HEK293T (cell line): ENCODE results near the gene TAF1C.
A peak's percentile ranks its signal among the peaks of the same experiment; 100 is the strongest.

Source experiments
- CTCF ChIA-PET: fragments of 350-600 bp; formaldehyde crosslinking; extraction: SDS; loops from one replicate; lab custom pipeline; 2021; ENCODE audit warnings: antibody characterized with exemption, inconsistent platforms; lab: Yijun Ruan, JAX
- POLR2A ChIA-PET: fragments of 350-600 bp; formaldehyde crosslinking; extraction: SDS; loops from one replicate; lab custom pipeline; 2020; ENCODE audit warnings: antibody characterized with exemption, inconsistent platforms; lab: Yijun Ruan, JAX
- DNase-seq: peaks from one replicate; pipeline ENCODE4 v3.0.0; 2012; ENCODE audit warnings: mixed read lengths; ENCODE audit errors: extremely low spot score
- ARNT ChIP-seq: fragments of 450-650 bp; IDR thresholded peaks from 2 replicates; pipeline ENCODE4 v1.6.1; 2017; ENCODE audit warnings: mild to moderate bottlenecking
- BHLHE40 ChIP-seq: fragments of 450-650 bp; IDR thresholded peaks from 2 replicates; pipeline ENCODE4 v1.6.1; 2016; ENCODE audit warnings: mild to moderate bottlenecking, moderate library complexity, borderline replicate concordance
- CTBP1 ChIP-seq: fragments of 450-650 bp; IDR thresholded peaks from 2 replicates; pipeline ENCODE4 v1.6.1; 2016; ENCODE audit warnings: borderline replicate concordance
- ELF4 ChIP-seq: fragments of 450-650 bp; IDR thresholded peaks from 2 replicates; pipeline ENCODE4 v1.6.1; 2017; ENCODE audit warnings: antibody characterized with exemption
- FOXA1 ChIP-seq: fragments of 450-650 bp; IDR thresholded peaks from 2 replicates; pipeline ENCODE4 v1.6.1; 2016; ENCODE audit warnings: mild to moderate bottlenecking
- FOXK2 ChIP-seq: fragments of 450-650 bp; IDR thresholded peaks from 2 replicates; pipeline ENCODE4 v1.6.1; 2016; ENCODE audit warnings: mild to moderate bottlenecking
- FOXM1 ChIP-seq: fragments of 450-650 bp; IDR thresholded peaks from 2 replicates; pipeline ENCODE4 v1.6.1; 2017; ENCODE audit warnings: mild to moderate bottlenecking, borderline replicate concordance
- HDGF ChIP-seq: fragments of 450-650 bp; IDR thresholded peaks from 2 replicates; pipeline ENCODE4 v1.6.1; 2017; ENCODE audit warnings: antibody characterized with exemption, borderline replicate concordance
- L3MBTL2 ChIP-seq: fragments of 450-650 bp; conservative IDR thresholded peaks from 2 replicates; pipeline ENCODE4 v1.6.1; 2016; ENCODE audit warnings: mild to moderate bottlenecking
- LEF1 ChIP-seq: fragments of 450-650 bp; IDR thresholded peaks from 2 replicates; pipeline ENCODE4 v1.6.1; 2017; ENCODE audit warnings: mild to moderate bottlenecking, borderline replicate concordance
- NFRKB ChIP-seq: fragments of 450-650 bp; IDR thresholded peaks from 2 replicates; pipeline ENCODE4 v1.6.1; 2016; ENCODE audit warnings: mild to moderate bottlenecking, moderate library complexity
- SP1 ChIP-seq: fragments of 450-650 bp; IDR thresholded peaks from 2 replicates; pipeline ENCODE4 v1.6.1; 2017
- SUZ12 ChIP-seq: fragments of 450-650 bp; IDR thresholded peaks from 2 replicates; pipeline ENCODE4 v1.6.1; 2016; ENCODE audit warnings: mild to moderate bottlenecking
- TARDBP ChIP-seq: fragments of 450-650 bp; IDR thresholded peaks from 2 replicates; pipeline ENCODE4 v1.6.1; 2016
- ZNF384 ChIP-seq: fragments of 450-650 bp; IDR thresholded peaks from 2 replicates; pipeline ENCODE4 v1.6.1; 2016
- TF ChIP-seq, protein P1 (sequence below): fragments of 450-650 bp; IDR thresholded peaks from 2 replicates; pipeline ENCODE4 v1.6.1; 2016

The TAF1C gene

DNA sequence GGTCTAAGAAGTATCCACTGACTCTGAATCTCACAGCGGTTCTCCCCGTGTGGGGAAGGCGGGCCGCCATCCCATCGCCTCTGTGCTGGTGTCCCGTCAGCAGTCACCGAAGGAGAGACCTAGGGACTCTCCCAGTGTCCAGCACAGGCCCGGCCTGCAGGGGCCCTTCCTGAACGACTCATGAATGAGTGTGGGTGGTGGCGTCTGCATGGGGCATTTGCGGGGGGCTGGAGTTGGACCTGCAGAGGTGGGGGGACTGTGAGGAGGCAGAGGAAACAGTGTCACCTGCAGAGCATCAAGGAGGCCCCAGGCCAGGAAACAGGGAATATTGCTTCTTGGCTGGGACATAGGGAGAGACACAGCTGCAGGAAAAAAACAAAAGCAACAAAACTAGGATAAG is 42.6 kb upstream of the TAF1C start:
- DNase-seq: no peak
- ChIA-PET CTCF (no interaction called here), POLR2A (no interaction called here)

DNA sequence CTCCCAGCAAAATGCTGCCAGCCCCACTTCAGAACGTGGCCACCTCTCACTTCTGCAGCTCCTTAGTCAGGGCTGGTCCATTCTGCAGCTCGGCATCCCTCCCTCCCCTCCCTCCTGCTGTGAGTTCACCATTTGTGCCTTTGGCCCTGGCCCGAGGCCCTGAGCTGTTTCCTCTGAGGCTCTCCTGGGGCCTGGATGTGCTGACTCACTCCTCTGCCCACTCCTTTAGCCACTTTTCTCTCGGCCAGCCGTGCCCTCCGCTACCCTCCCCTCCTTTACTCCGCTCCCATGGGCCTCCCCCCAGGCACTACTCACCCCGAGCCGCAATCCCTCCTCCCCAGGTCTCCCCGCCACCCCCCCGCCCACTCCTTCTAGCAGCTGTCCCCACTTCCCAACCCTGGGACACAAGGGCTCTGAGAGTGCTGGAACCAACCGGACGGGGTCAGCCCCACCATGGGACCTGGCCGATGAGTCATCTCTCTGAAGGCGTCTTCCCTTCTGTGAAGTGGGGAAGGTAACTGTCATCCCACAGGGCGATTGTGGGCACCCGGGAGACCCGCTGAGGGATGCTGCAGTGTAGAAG is 41.5 kb upstream of the TAF1C start:
- no peak for TF ChIP-seq BHLHE40
- TF ChIP-seq SP1: no peak
- no peak for TF ChIP-seq NFRKB
- TF ChIP-seq L3MBTL2: no peak
- no peak for TF ChIP-seq HDGF
- no peak for TF ChIP-seq ARNT
- no peak for TF ChIP-seq CTBP1
- TF ChIP-seq ELF4: no peak
- TF ChIP-seq FOXK2: no peak
- no peak for TF ChIP-seq LEF1
- no peak for TF ChIP-seq SUZ12
- no peak for TF ChIP-seq ZNF384
- no peak for TF ChIP-seq FOXA1
- TF ChIP-seq FOXM1: no peak
- TF ChIP-seq TARDBP: no peak
- TF ChIP-seq, protein P1, sequence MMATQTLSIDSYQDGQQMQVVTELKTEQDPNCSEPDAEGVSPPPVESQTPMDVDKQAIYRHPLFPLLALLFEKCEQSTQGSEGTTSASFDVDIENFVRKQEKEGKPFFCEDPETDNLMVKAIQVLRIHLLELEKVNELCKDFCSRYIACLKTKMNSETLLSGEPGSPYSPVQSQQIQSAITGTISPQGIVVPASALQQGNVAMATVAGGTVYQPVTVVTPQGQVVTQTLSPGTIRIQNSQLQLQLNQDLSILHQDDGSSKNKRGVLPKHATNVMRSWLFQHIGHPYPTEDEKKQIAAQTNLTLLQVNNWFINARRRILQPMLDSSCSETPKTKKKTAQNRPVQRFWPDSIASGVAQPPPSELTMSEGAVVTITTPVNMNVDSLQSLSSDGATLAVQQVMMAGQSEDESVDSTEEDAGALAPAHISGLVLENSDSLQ: no peak
- CTCF ChIA-PET: no interaction called here
- DNase-seq: peak; percentile 31
- POLR2A ChIA-PET: no interaction called here

More for the DNA sequence above, 42.6 kb upstream of the TAF1C start:
- TF ChIP-seq ZNF384: no peak
- no peak for TF ChIP-seq NFRKB
- no peak for TF ChIP-seq ELF4
- no peak for TF ChIP-seq FOXM1
- no peak for TF ChIP-seq CTBP1

DNA sequence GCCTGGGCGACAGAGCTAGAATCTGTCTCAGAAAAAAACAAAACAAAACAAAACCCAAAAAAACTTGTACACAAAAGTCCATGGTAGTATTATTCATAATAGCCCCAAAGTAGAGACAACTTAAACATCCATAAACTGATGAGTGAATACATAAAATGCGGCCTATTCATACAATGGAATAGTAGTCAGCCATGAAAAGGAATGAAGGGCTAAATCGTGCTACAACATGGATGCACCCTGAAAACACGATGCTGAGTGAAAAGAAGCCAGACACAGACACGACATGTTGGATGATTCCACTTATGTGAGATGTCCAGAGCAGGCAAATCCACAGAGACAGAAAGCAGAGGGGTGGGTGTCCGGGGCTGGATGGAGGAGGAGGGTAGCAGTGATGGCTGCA is 40.7 kb upstream of the TAF1C start:
- ChIA-PET CTCF (no interaction called here), POLR2A (no interaction called here)
- no peak for DNase-seq
- TF ChIP-seq, protein P1: no peak
- no peak for TF ChIP-seq LEF1
- no peak for TF ChIP-seq CTBP1
- no peak for TF ChIP-seq SUZ12
- TF ChIP-seq FOXK2: no peak
- no peak for TF ChIP-seq FOXA1
- TF ChIP-seq TARDBP: no peak
- TF ChIP-seq FOXM1: no peak
- no peak for TF ChIP-seq SP1
- TF ChIP-seq HDGF: no peak
- TF ChIP-seq L3MBTL2: no peak
- TF ChIP-seq ELF4: no peak
- TF ChIP-seq ARNT: no peak
- no peak for TF ChIP-seq NFRKB
- TF ChIP-seq ZNF384: no peak
- no peak for TF ChIP-seq BHLHE40

DNA sequence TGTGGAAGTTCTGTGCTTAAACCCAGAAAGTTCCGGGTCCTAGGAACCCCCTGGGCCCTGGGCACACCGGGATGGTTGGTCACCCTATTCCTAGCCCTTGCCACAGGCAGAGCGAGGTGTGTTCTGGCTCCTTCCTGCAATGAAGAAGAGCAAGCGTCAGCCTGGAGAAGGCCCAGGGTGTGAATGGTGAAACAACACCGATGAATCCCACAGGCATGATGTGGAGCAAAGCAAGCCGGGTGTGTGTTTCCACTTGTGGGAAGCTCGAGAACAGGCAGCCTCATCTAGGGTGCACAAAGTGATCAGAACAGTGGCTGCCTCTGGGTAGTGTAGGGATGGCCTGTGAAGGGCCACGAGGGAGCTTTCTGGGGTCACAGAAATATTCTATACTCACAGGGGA is 39.2 kb upstream of the TAF1C start:
- CTCF ChIA-PET: no interaction called here
- POLR2A ChIA-PET: no interaction called here

DNA sequence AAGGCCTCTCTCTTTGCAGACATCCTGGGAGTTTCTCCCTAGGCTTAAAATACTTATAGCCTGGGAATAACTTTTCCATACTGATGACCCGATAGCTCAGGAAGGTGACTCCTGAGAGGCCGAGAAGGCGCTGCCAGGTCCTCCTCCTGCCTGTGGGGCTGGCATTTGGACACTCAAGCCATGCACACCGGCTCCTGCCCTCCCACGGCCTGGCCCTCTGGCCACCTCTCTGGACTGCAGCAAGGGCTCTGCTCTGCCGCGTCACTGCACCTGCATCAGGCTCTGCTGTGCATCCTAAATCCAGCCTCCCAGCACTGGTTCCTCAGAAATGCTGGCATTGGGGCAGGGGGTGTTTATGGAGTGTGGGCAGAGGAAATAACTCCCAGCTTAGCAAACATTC is 38.7 kb upstream of the TAF1C start:
- CTCF ChIA-PET: no interaction called here
- TF ChIP-seq FOXA1 (no peak), ZNF384 (no peak), LEF1 (no peak), FOXK2 (no peak), CTBP1 (no peak), L3MBTL2 (no peak), HDGF (no peak), BHLHE40 (no peak), SP1 (no peak)

More for the DNA sequence above, 39.2 kb upstream of the TAF1C start:
- TF ChIP-seq, protein P1: no peak
- TF ChIP-seq NFRKB: no peak
- no peak for TF ChIP-seq ELF4
- TF ChIP-seq BHLHE40: no peak
- no peak for TF ChIP-seq FOXM1
- DNase-seq: no peak

DNA sequence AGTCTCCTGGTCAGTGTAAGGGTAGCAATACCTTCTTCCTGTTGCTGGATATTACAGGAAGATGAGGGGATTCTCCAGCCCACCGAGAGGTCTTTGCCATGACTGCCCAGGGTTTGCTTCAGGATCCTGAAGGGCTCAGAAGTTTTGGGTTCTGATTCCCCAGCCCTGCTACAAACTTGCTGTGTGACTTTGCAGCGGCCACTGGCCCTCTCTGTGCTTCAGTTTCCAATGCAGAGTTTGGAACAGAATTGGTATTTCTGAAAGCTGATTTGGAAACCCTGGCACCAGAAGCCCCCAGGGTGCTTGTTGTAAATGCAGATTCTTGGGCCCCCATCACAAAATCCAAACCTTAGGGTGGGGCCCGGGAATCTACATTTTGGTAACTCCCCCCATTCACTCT is 38.3 kb upstream of the TAF1C start:
- POLR2A ChIA-PET: no interaction called here
- DNase-seq: no peak
- TF ChIP-seq HDGF (no peak), FOXK2 (no peak), LEF1 (no peak)
- CTCF ChIA-PET: no interaction called here

More for the DNA sequence above, 38.7 kb upstream of the TAF1C start:
- no peak for DNase-seq
- POLR2A ChIA-PET: no interaction called here

DNA sequence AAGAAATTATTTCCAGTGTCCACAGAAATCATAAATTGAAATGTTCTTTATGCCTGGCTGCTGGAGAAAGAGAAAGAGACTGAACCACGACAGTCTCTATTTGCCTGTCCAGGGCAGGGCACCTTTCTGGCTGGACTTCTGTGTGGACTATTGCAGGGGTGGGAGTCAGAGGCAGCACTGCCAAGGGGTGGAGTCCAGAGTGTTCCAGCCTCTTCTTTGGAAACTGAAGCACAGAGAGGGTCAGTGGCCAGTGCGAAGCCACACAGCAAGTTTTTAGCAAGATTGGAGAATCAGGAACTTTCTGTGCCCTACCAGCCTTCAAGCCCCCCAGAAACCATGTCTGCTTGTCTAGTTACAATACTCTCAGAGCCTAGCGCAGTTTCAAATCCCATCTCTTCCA is 37.7 kb upstream of the TAF1C start:
- no peak for DNase-seq
- POLR2A ChIA-PET: no interaction called here
- CTCF ChIA-PET: no interaction called here
- no peak for TF ChIP-seq LEF1
- no peak for TF ChIP-seq NFRKB
- no peak for TF ChIP-seq FOXA1
- TF ChIP-seq SUZ12: no peak
- TF ChIP-seq CTBP1: no peak
- TF ChIP-seq FOXM1: no peak
- TF ChIP-seq, protein P1: no peak
- no peak for TF ChIP-seq TARDBP
- TF ChIP-seq FOXK2: no peak
- TF ChIP-seq ELF4: no peak
- TF ChIP-seq ZNF384: no peak
